ENCODE data around the gene LIME1. TPM values are rescaled to one million over a fixed set of nuclear protein-coding genes. Genes with fewer than 3 reads are reported as not detected.

Gene LIME1
- total and polyA plus RNA-seq, 4 experiments from 2014 or later, result 162 to 324 (median 233) TPM

GRCh38 chr20:63746751-63747315 lies 10.4 kb downstream of the LIME1 start:
- Mint-ChIP-seq H3K4me1 (peaks cover 7 to 28% (median 14%) of the 10 kb centered on the region in 4 donors), H3K9me3 (no peaks in the 10 kb centered on the region), H3K36me3 (peaks cover 6 to 8% of the 10 kb centered on the region in 2 donors), H3K27me3 (no peaks in the 10 kb centered on the region), H3K27ac (no peak overlapping the region), H3K4me3 (no peak overlapping the region)
- Histone ChIP-seq H3K4me1 (ENCODE audit: insufficient read depth, low read length) (peaks cover 23% of the 10 kb centered on the region), H3K4me3 (ENCODE audit: low read length in 2 of 2) (no peak overlapping the region), H3K9me3 (ENCODE audit: control insufficient read depth in 1 of 2, low read length in 2 of 2) (no peaks in the 10 kb centered on the region), H3K27ac (ENCODE audit: low read depth, low read length) (no peak overlapping the region), H3K27me3 (ENCODE audit: insufficient read depth, low read length) (no peaks in the 10 kb centered on the region), H3K36me3 (ENCODE audit: insufficient read depth, low read length) (peaks cover 5% of the 10 kb centered on the region)
- intact Hi-C loops (cut with micrococcal nuclease), result no loop called here
- DNase-seq, result no peak
- ChIA-PET POLR2A (ENCODE audit: partially characterized antibody) (interaction anchor here (5.7 kb wide), 1 partner anchor 9 kb away, joined by 98 read pairs; the partner anchor contains the start of genes LIME1 and SLC2A4RG), CTCF (ENCODE audit: partially characterized antibody) (no interaction called here)

GRCh38 chr20:63747622-63748069 lies 11.2 kb downstream of the LIME1 start:
- peaks cover 25% of the 10 kb centered on the region for H3K4me1 ChIP-seq (ENCODE audit: insufficient read depth, low read length)
- no peaks in the 10 kb centered on the region for H3K9me3 ChIP-seq (ENCODE audit: control insufficient read depth in 1 of 2, low read length in 2 of 2)
- Mint-ChIP-seq H3K4me1 (peaks cover 8 to 32% (median 14%) of the 10 kb centered on the region in 4 donors), H3K27me3 (no peaks in the 10 kb centered on the region), H3K4me3 (no peak overlapping the region), H3K36me3 (peaks cover 6 to 8% of the 10 kb centered on the region in 2 donors), H3K9me3 (no peaks in the 10 kb centered on the region), H3K27ac (no peak overlapping the region)
- no peak for DNase-seq
- peaks cover 5% of the 10 kb centered on the region for H3K36me3 ChIP-seq (ENCODE audit: insufficient read depth, low read length)
- no peaks in the 10 kb centered on the region for H3K27me3 ChIP-seq (ENCODE audit: insufficient read depth, low read length)
- no peak overlapping the region for H3K27ac ChIP-seq (ENCODE audit: low read depth, low read length)
- POLR2A ChIA-PET (ENCODE audit: partially characterized antibody), result interaction anchor here (1.4 to 5.7 kb wide), 2 partner anchors 10 to 40 kb away, joined by 3 to 98 read pairs; partner anchors contain the start of genes ARFRP1, LIME1, SLC2A4RG and ZGPAT
- intact Hi-C loops (cut with micrococcal nuclease), result no loop called here
- CTCF ChIA-PET (ENCODE audit: partially characterized antibody), result no interaction called here
- H3K4me3 ChIP-seq (ENCODE audit: low read length in 2 of 2), result no peak overlapping the region

GRCh38 chr20:63748070-63748933 lies 11.8 kb downstream of the LIME1 start:
- H3K27me3 ChIP-seq (ENCODE audit: insufficient read depth, low read length), result no peaks in the 10 kb centered on the region
- H3K4me3 ChIP-seq (ENCODE audit: low read length in 2 of 2), result no peak overlapping the region
- POLR2A ChIA-PET (ENCODE audit: partially characterized antibody), result interaction anchor here (1.3 to 5.7 kb wide), 3 partner anchors 8 to 41 kb away, joined by 3 to 98 read pairs (median 5); partner anchors contain the start of genes ARFRP1, LIME1, SLC2A4RG and ZGPAT
- CTCF ChIA-PET (ENCODE audit: partially characterized antibody), result no interaction called here
- peak overlapping the region in 2 of 7 donors; percentile 16 to 59 for H3K27ac Mint-ChIP-seq
- peaks cover 5 to 6% of the 10 kb centered on the region in 2 donors for H3K36me3 Mint-ChIP-seq
- H3K9me3 Mint-ChIP-seq, result no peaks in the 10 kb centered on the region
- peaks cover 8 to 32% (median 14%) of the 10 kb centered on the region in 4 donors for H3K4me1 Mint-ChIP-seq
- peaks cover 3% of the 10 kb centered on the region for H3K36me3 ChIP-seq (ENCODE audit: insufficient read depth, low read length)
- no peak overlapping the region for H3K27ac ChIP-seq (ENCODE audit: low read depth, low read length)
- H3K4me1 ChIP-seq (ENCODE audit: insufficient read depth, low read length), result peaks cover 25% of the 10 kb centered on the region
- no peaks in the 10 kb centered on the region for H3K9me3 ChIP-seq (ENCODE audit: control insufficient read depth in 1 of 2, low read length in 2 of 2)
- H3K4me3 Mint-ChIP-seq, result peak overlapping the region in 1 of 8 donors; percentile 30
- intact Hi-C loops (cut with micrococcal nuclease), result no loop called here
- no peaks in the 10 kb centered on the region for H3K27me3 Mint-ChIP-seq
- DNase-seq, result no peak

GRCh38 chr20:63748934-63749270 lies 12.4 kb downstream of the LIME1 start:
- peak overlapping the region in 3 of 7 donors; percentile 16 to 68 (median 58) for H3K27ac Mint-ChIP-seq
- peak overlapping the region in 1 of 8 donors; percentile 30 for H3K4me3 Mint-ChIP-seq
- H3K4me1 Mint-ChIP-seq, result peaks cover 8 to 35% (median 16%) of the 10 kb centered on the region in 4 donors
- Histone ChIP-seq H3K27me3 (ENCODE audit: insufficient read depth, low read length) (no peaks in the 10 kb centered on the region), H3K4me3 (ENCODE audit: low read length in 2 of 2) (no peak overlapping the region), H3K27ac (ENCODE audit: low read depth, low read length) (no peak overlapping the region), H3K9me3 (ENCODE audit: control insufficient read depth in 1 of 2, low read length in 2 of 2) (no peaks in the 10 kb centered on the region), H3K4me1 (ENCODE audit: insufficient read depth, low read length) (peaks cover 25% of the 10 kb centered on the region), H3K36me3 (ENCODE audit: insufficient read depth, low read length) (no peaks in the 10 kb centered on the region)
- ChIA-PET CTCF (ENCODE audit: partially characterized antibody) (no interaction called here), POLR2A (ENCODE audit: partially characterized antibody) (interaction anchor here (1.3 to 5.7 kb wide), 4 partner anchors 8 to 42 kb away, joined by 3 to 98 read pairs (median 14); partner anchors contain the start of genes ARFRP1, LIME1, SLC2A4RG and ZGPAT)
- intact Hi-C loops (cut with micrococcal nuclease), result no loop called here
- H3K36me3 Mint-ChIP-seq, result peaks cover 0 to under 1% of the 10 kb centered on the region in 2 donors
- no peaks in the 10 kb centered on the region for H3K9me3 Mint-ChIP-seq
- DNase-seq, result no peak
- H3K27me3 Mint-ChIP-seq, result no peaks in the 10 kb centered on the region

- Histone ChIP-seq H3K4me3 (ENCODE audit: low read length in 2 of 2) (no peak overlapping the region), H3K27me3 (ENCODE audit: insufficient read depth, low read length) (no peaks in the 10 kb centered on the region), H3K4me1 (ENCODE audit: insufficient read depth, low read length) (peaks cover 25% of the 10 kb centered on the region), H3K9me3 (ENCODE audit: control insufficient read depth in 1 of 2, low read length in 2 of 2) (no peaks in the 10 kb centered on the region), H3K27ac (ENCODE audit: low read depth, low read length) (no peak overlapping the region), H3K36me3 (ENCODE audit: insufficient read depth, low read length) (no peaks in the 10 kb centered on the region)
- no peaks in the 10 kb centered on the region for H3K27me3 Mint-ChIP-seq
- H3K4me1 Mint-ChIP-seq, result peaks cover 8 to 35% (median 18%) of the 10 kb centered on the region in 4 donors
- peak overlapping the region in 1 of 8 donors; percentile 35 for H3K4me3 Mint-ChIP-seq
- DNase-seq, result no peak
- POLR2A ChIA-PET (ENCODE audit: partially characterized antibody), result interaction anchor here (0.9 to 5.7 kb wide), 7 partner anchors 8 to 108 kb away, joined by 4 to 98 read pairs (median 5); partner anchors contain the start of genes ARFRP1, LIME1, SLC2A4RG and STMN3
- H3K9me3 Mint-ChIP-seq, result no peaks in the 10 kb centered on the region
- no peaks in the 10 kb centered on the region for H3K36me3 Mint-ChIP-seq
- H3K27ac Mint-ChIP-seq, result peak overlapping the region in 4 of 7 donors; percentile 7 to 53 (median 44)
- CTCF ChIA-PET (ENCODE audit: partially characterized antibody), result interaction anchor here (1.0 to 2.1 kb wide), 8 partner anchors 9 to 92 kb away, joined by 3 to 9 read pairs (median 4); partner anchors contain the start of genes LIME1 and RTEL1
- intact Hi-C loops (cut with micrococcal nuclease), result loop anchor here (2.0 kb wide), 1 partner anchor 13 kb away; the partner anchor contains the start of gene LIME1
Measured at GRCh38 chr20:63749597-63750508, 13.4 kb downstream of the LIME1 start.

- intact Hi-C loops (cut with micrococcal nuclease), result loop anchor here (1.0 to 2.0 kb wide), 3 partner anchors 11 to 44 kb away; partner anchors contain the start of genes ARFRP1 and LIME1
- POLR2A ChIA-PET (ENCODE audit: partially characterized antibody), result interaction anchor here (0.6 to 5.7 kb wide), 8 partner anchors 9 to 109 kb away, joined by 3 to 98 read pairs (median 4); partner anchors contain the start of genes ARFRP1, LIME1, SLC2A4RG and STMN3
- peaks cover 9 to 35% (median 19%) of the 10 kb centered on the region in 4 donors for H3K4me1 Mint-ChIP-seq
Measured at GRCh38 chr20:63750807-63751470, 14.5 kb downstream of the LIME1 start.

More at GRCh38 chr20:63750807-63751470, 14.5 kb downstream of the LIME1 start:
- DNase-seq, result peak; percentile 60 to 70 (median 68)
- Histone ChIP-seq H3K27me3 (ENCODE audit: insufficient read depth, low read length) (no peaks in the 10 kb centered on the region), H3K36me3 (ENCODE audit: insufficient read depth, low read length) (no peaks in the 10 kb centered on the region), H3K4me3 (ENCODE audit: low read length in 2 of 2) (peak overlapping the region in 1 of 2 donors; percentile 60), H3K9me3 (ENCODE audit: control insufficient read depth in 1 of 2, low read length in 2 of 2) (no peaks in the 10 kb centered on the region), H3K27ac (ENCODE audit: low read depth, low read length) (peak overlapping the region; percentile 55), H3K4me1 (ENCODE audit: insufficient read depth, low read length) (peaks cover 25% of the 10 kb centered on the region)
- no peaks in the 10 kb centered on the region for H3K36me3 Mint-ChIP-seq
- CTCF ChIA-PET (ENCODE audit: partially characterized antibody), result interaction anchor here (1.0 to 2.1 kb wide), 8 partner anchors 9 to 93 kb away, joined by 3 to 9 read pairs (median 4); partner anchors contain the start of genes LIME1 and RTEL1
- no peaks in the 10 kb centered on the region for H3K27me3 Mint-ChIP-seq
- H3K9me3 Mint-ChIP-seq, result no peaks in the 10 kb centered on the region
- peak overlapping the region; percentile 86 to 92 (median 91) for H3K27ac Mint-ChIP-seq
- H3K4me3 Mint-ChIP-seq, result peak overlapping the region; percentile 60 to 82 (median 78)

Measured in CD4-positive, alpha-beta memory T cell (primary cell).